ENCODE results near the gene MAD1L1.
"Not testable (repeated sequence)": the region's sequence is repeated elsewhere in the genome, so short reads cannot be mapped to it uniquely, and the experiment has no call there.

MAD1L1 gene

GRCh38 chr7:1861799-1862458 is 370.8 kb downstream of the MAD1L1 start:
- DNase-seq (ENCODE audit: low read depth), result no peak
- H3K4me3 ChIP-seq (ENCODE audit: low read depth, low read length), result no peak overlapping the region
- TF ChIP-seq CTCF (IDR thresholded peaks at IDR 0.05; ENCODE audit: low read depth, low read length, missing control alignments), result no peak
- in situ Hi-C loops (cut with HindIII; ENCODE audit: low sequenced_read_pairs), result no loop called here

GRCh38 chr7:1860881-1861798 is 371.6 kb downstream of the MAD1L1 start:
- in situ Hi-C loops (cut with HindIII; ENCODE audit: low sequenced_read_pairs), result not testable (repeated sequence)

GRCh38 chr7:1859266-1860035 is 373.3 kb downstream of the MAD1L1 start:
- no peak for DNase-seq (ENCODE audit: low read depth)
- TF ChIP-seq CTCF (IDR thresholded peaks at IDR 0.05; ENCODE audit: low read depth, low read length, missing control alignments), result no peak
- no peak overlapping the region for H3K4me3 ChIP-seq (ENCODE audit: low read depth, low read length)
- in situ Hi-C loops (cut with HindIII; ENCODE audit: low sequenced_read_pairs), result no loop called here

More at GRCh38 chr7:1860881-1861798, 371.6 kb downstream of the MAD1L1 start:
- not testable (repeated sequence) for DNase-seq (ENCODE audit: low read depth); H3K4me3 ChIP-seq (ENCODE audit: low read depth, low read length)

- in situ Hi-C loops (cut with HindIII; ENCODE audit: low sequenced_read_pairs), result no loop called here
- H3K4me3 ChIP-seq (ENCODE audit: low read depth, low read length), result no peak overlapping the region
- DNase-seq (ENCODE audit: low read depth), result no peak
- no peak for TF ChIP-seq CTCF (IDR thresholded peaks at IDR 0.05; ENCODE audit: low read depth, low read length, missing control alignments)
Observed at GRCh38 chr7:1858435-1859265, 374.1 kb downstream of the MAD1L1 start.

GRCh38 chr7:1857487-1858421 is 375.0 kb downstream of the MAD1L1 start:
- H3K4me3 ChIP-seq (ENCODE audit: low read depth, low read length), result no peak overlapping the region
- TF ChIP-seq CTCF (IDR thresholded peaks at IDR 0.05; ENCODE audit: low read depth, low read length, missing control alignments), result no peak
- in situ Hi-C loops (cut with HindIII; ENCODE audit: low sequenced_read_pairs), result no loop called here
- no peak for DNase-seq (ENCODE audit: low read depth)

GRCh38 chr7:1856888-1857441 is 375.8 kb downstream of the MAD1L1 start:
- TF ChIP-seq CTCF (IDR thresholded peaks at IDR 0.05; ENCODE audit: low read depth, low read length, missing control alignments), result no peak
- no peak for DNase-seq (ENCODE audit: low read depth)
- no peak overlapping the region for H3K4me3 ChIP-seq (ENCODE audit: low read depth, low read length)
- in situ Hi-C loops (cut with HindIII; ENCODE audit: low sequenced_read_pairs), result no loop called here

Data from astrocyte of the cerebellum (primary cell).